Measurements from ENCODE around the gene COX7A2L.

DNA sequence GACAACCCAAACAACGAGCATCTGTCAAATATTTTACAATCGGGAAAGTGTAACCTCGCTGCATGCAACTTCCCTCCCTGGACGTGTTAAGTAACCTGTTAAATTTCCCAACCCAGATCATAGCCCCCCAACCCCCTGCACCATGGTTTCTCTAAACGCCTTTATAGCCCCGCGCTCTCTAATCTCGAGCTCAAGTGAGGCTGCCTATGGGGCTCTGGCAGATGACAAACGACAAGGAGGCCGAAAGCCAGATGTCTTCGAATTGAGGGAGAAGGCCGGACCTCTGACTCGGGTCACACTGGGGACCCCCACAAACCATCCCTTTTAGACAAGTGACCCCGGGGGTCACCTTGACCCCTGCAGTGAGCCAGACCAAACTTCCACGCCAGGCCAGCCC, 526 bp downstream of the COX7A2L start:
- TF ChIP-seq, protein P1, sequence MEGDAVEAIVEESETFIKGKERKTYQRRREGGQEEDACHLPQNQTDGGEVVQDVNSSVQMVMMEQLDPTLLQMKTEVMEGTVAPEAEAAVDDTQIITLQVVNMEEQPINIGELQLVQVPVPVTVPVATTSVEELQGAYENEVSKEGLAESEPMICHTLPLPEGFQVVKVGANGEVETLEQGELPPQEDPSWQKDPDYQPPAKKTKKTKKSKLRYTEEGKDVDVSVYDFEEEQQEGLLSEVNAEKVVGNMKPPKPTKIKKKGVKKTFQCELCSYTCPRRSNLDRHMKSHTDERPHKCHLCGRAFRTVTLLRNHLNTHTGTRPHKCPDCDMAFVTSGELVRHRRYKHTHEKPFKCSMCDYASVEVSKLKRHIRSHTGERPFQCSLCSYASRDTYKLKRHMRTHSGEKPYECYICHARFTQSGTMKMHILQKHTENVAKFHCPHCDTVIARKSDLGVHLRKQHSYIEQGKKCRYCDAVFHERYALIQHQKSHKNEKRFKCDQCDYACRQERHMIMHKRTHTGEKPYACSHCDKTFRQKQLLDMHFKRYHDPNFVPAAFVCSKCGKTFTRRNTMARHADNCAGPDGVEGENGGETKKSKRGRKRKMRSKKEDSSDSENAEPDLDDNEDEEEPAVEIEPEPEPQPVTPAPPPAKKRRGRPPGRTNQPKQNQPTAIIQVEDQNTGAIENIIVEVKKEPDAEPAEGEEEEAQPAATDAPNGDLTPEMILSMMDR (IDR thresholded peaks at IDR 0.05) = no peak
- no peak for TF ChIP-seq POLR2A (IDR thresholded peaks at IDR 0.05)

Data from breast epithelium (tissue), 3 donors.